H1 (cell line): Measurements from ENCODE around the gene ITPR3. TPM values are rescaled to one million over a fixed set of nuclear protein-coding genes. Genes with fewer than 3 reads are reported as not detected.

ENCODE experiments used
- CTCF ChIA-PET: fragments of 300-600 bp; sonication (Branson Sonifier 250); formaldehyde crosslinking; loops from one replicate; lab custom pipeline; 2021; ENCODE audit not compliant: partially characterized antibody; lab: Charles Lee
- POLR2A ChIA-PET: fragments of 300-600 bp; sonication (Branson Sonifier 250); formaldehyde crosslinking; loops from one replicate; lab custom pipeline; 2021; ENCODE audit warnings: inconsistent platforms; ENCODE audit not compliant: partially characterized antibody; lab: Charles Lee
- DNase-seq, 2 experiments: peaks; one replicate each; pipeline versions ENCODE4 v3.0.0 to v3.0.0-alpha.2; 2010 to 2022; ENCODE audit warnings: low spot score in 2 of 2, low read depth in 1 of 2, mixed read lengths in 1 of 2
- FAIRE-seq: peaks from 2 replicates; lab custom pipeline; 2011; peaks lifted over from hg19 to GRCh38; lab: Jason Lieb, UNC
- H2AFZ ChIP-seq: 2 replicates; pipeline ENCODE4 v1.8.1; 2012; ENCODE audit warnings: low read length, inconsistent platforms
- H2AK5ac ChIP-seq: 2 replicates; pipeline ENCODE4 v1.6.1; 2013; ENCODE audit warnings: low read depth, low read length
- H2BK120ac ChIP-seq: replicated peaks from 2 replicates; pipeline ENCODE3; 2013; ENCODE audit warnings: low read depth, low read length, inconsistent platforms
- H2BK12ac ChIP-seq: 2 replicates; pipeline ENCODE4 v1.6.1; 2013; ENCODE audit warnings: low read depth, low read length
- H2BK15ac ChIP-seq: 2 replicates; pipeline ENCODE4 v1.6.1; 2013; ENCODE audit warnings: low read length
- H2BK20ac ChIP-seq: 2 replicates; pipeline ENCODE4 v1.6.1; 2013; ENCODE audit warnings: low read length
- H2BK5ac ChIP-seq: 2 replicates; pipeline ENCODE4 v1.6.1; 2013; ENCODE audit warnings: low read depth, low read length
- H3K14ac ChIP-seq: 2 replicates; pipeline ENCODE4 v1.6.1; 2013; ENCODE audit warnings: inconsistent platforms; ENCODE audit not compliant: insufficient read length
- H3K18ac ChIP-seq: 2 replicates; pipeline ENCODE4 v1.6.1; 2013; ENCODE audit warnings: low read length; ENCODE audit errors: extremely low read depth
- H3K23ac ChIP-seq: 2 replicates; pipeline ENCODE4 v1.6.1; 2013; ENCODE audit warnings: inconsistent platforms; ENCODE audit not compliant: insufficient read length
- H3K23me2 ChIP-seq: 2 replicates; pipeline ENCODE4 v1.6.1; 2013; ENCODE audit warnings: low read depth, low read length
- H3K27ac ChIP-seq: 2 replicates; pipeline ENCODE4 v1.6.1; 2011; ENCODE audit warnings: low read depth, low read length, inconsistent platforms
- H3K27me3 ChIP-seq, 4 experiments: replicated peaks in 1 of 4; 1 replicate in 1 of 4; 2 replicates in 3 of 4; pipeline versions ENCODE4 v1.6.1 to v1.8.1; 2011 to 2013; ENCODE audit warnings: low read length in 3 of 4, mild to moderate bottlenecking in 3 of 4, inconsistent platforms in 2 of 4, mixed read lengths in 2 of 4, moderate library complexity in 1 of 4; ENCODE audit not compliant: control insufficient read depth in 3 of 4, insufficient read depth in 3 of 4; ENCODE audit errors: extremely low read depth in 1 of 4
- H3K36me3 ChIP-seq, 4 experiments: 2 replicates each; pipeline versions ENCODE4 v1.6.1 to v1.8.1; 2011 to 2013; ENCODE audit warnings: mild to moderate bottlenecking in 4 of 4, low read length in 3 of 4, moderate library complexity in 2 of 4, control low read depth in 1 of 4, inconsistent platforms in 1 of 4; ENCODE audit not compliant: insufficient read depth in 4 of 4, control insufficient read depth in 2 of 4
- H3K4ac ChIP-seq: replicated peaks from 2 replicates; pipeline ENCODE3; 2013; ENCODE audit warnings: low read length, low read depth, mixed read lengths, inconsistent platforms; ENCODE audit not compliant: insufficient read length
- H3K4me1 ChIP-seq, 4 experiments: replicated peaks in 1 of 4; 1 replicate in 1 of 4; 2 replicates in 3 of 4; pipeline versions ENCODE4 v1.6.1 to v1.8.1; 2011 to 2013; ENCODE audit warnings: low read length in 3 of 4, inconsistent platforms in 2 of 4, mixed read lengths in 1 of 4; ENCODE audit not compliant: insufficient read depth in 4 of 4, control insufficient read depth in 3 of 4
- H3K4me2 ChIP-seq, 2 experiments: 2 replicates each; pipeline versions ENCODE4 v1.6.1 to v1.8.1; 2011 to 2013; ENCODE audit warnings: low read depth in 2 of 2, low read length in 2 of 2, control low read depth in 1 of 2, inconsistent platforms in 1 of 2, mild to moderate bottlenecking in 1 of 2; ENCODE audit not compliant: insufficient read depth in 1 of 2
- H3K4me3 ChIP-seq, 4 experiments: fragments of 200-600, 300-600 bp in 1 of 4; sonication (generic), shearing (Covaris generic), sonication (Bioruptor Twin) in 1 of 4; 2 replicates each; pipeline versions ENCODE4 v1.5.1 to v1.8.1; 2011 to 2016; ENCODE audit warnings: low read length in 4 of 4, low read depth in 3 of 4, control low read depth in 2 of 4, inconsistent platforms in 2 of 4, mild to moderate bottlenecking in 2 of 4, mixed read lengths in 1 of 4, moderate library complexity in 1 of 4; ENCODE audit not compliant: insufficient read depth in 2 of 4; ENCODE audit errors: extremely low read depth in 1 of 4
- H3K56ac ChIP-seq: replicated peaks from 2 replicates; pipeline ENCODE3; 2013; ENCODE audit warnings: low read depth, mild to moderate bottlenecking, mixed read lengths, low read length, inconsistent platforms; ENCODE audit not compliant: insufficient read length
- H3K79me1 ChIP-seq: 2 replicates; pipeline ENCODE4 v1.6.1; 2013; ENCODE audit warnings: low read depth, low read length, control low read depth
- H3K79me2 ChIP-seq, 2 experiments: 2 replicates each; pipeline versions ENCODE4 v1.6.1 to v1.8.1; 2012 to 2013; ENCODE audit warnings: low read length in 2 of 2, mild to moderate bottlenecking in 2 of 2, inconsistent platforms in 1 of 2; ENCODE audit not compliant: insufficient read depth in 2 of 2, control insufficient read depth in 1 of 2
- H3K9ac ChIP-seq, 4 experiments: replicated peaks in 1 of 4; 1 replicate in 1 of 4; 2 replicates in 3 of 4; pipeline versions ENCODE4 v1.6.1 to v1.8.1; 2011 to 2013; ENCODE audit warnings: low read depth in 3 of 4, low read length in 3 of 4, control low read depth in 2 of 4, mild to moderate bottlenecking in 2 of 4, moderate library complexity in 2 of 4, inconsistent platforms in 1 of 4; ENCODE audit errors: extremely low read depth in 1 of 4
- H3K9me3 ChIP-seq, 2 experiments: 2 replicates each; pipeline versions ENCODE4 v1.6.1 to v1.8.1; 2012 to 2013; ENCODE audit warnings: mild to moderate bottlenecking in 2 of 2, moderate library complexity in 2 of 2, control low read depth in 1 of 2, inconsistent platforms in 1 of 2, low read depth in 1 of 2, low read length in 1 of 2, mixed read lengths in 1 of 2; ENCODE audit not compliant: insufficient read depth in 2 of 2
- H4K20me1 ChIP-seq, 2 experiments: replicated peaks in 1 of 2; 2 replicates each; pipeline versions ENCODE3 to v1.8.1; 2011 to 2013; ENCODE audit warnings: inconsistent platforms in 2 of 2, low read length in 2 of 2, mild to moderate bottlenecking in 1 of 2; ENCODE audit not compliant: insufficient read depth in 2 of 2, control insufficient read depth in 1 of 2
- H4K5ac ChIP-seq: 2 replicates; pipeline ENCODE4 v1.6.1; 2013; ENCODE audit warnings: low read length, low read depth, mixed read lengths, inconsistent platforms; ENCODE audit not compliant: insufficient read length
- H4K8ac ChIP-seq: 2 replicates; pipeline ENCODE4 v1.8.0; 2013; ENCODE audit warnings: mild to moderate bottlenecking, moderate library complexity, low read length, inconsistent platforms; ENCODE audit not compliant: insufficient read depth; ENCODE audit errors: extremely low read depth
- H4K91ac ChIP-seq: replicated peaks from 2 replicates; pipeline ENCODE3; 2013; ENCODE audit warnings: low read length, mixed read lengths, inconsistent platforms; ENCODE audit not compliant: insufficient read length
- CEBPB ChIP-seq: IDR thresholded peaks from 2 replicates; pipeline ENCODE4 v1.6.1; 2012; ENCODE audit warnings: low read depth, low read length
- POU5F1 ChIP-seq: IDR thresholded peaks from 2 replicates; pipeline ENCODE4 v1.6.1; 2011; ENCODE audit warnings: low read depth, mild to moderate bottlenecking, low read length, moderate library complexity
- SP1 ChIP-seq: IDR thresholded peaks from 2 replicates; pipeline ENCODE4 v1.6.1; 2011; ENCODE audit warnings: low read depth, low read length
- TCF12 ChIP-seq: IDR thresholded peaks from 2 replicates; pipeline ENCODE4 v1.6.1; 2011; ENCODE audit warnings: low read depth, mild to moderate bottlenecking, low read length
- ZNF274 ChIP-seq: IDR thresholded peaks from 2 replicates; pipeline ENCODE4 v1.7.0; 2012; ENCODE audit warnings: low read length, borderline replicate concordance; ENCODE audit errors: extremely low read depth
- WGBS, 2 experiments: shearing (Covaris generic) in 1 of 2; methylation state at CpG; one replicate each; pipeline versions ENCODE4 v1.1.6 to v1.1.7; 2013 to 2015; ENCODE audit warnings: low lambda C conversion rate in 2 of 2, mixed read lengths in 2 of 2, inconsistent platforms in 1 of 2, low coverage in 1 of 2, missing lambda C conversion rate in 1 of 2; ENCODE audit not compliant: insufficient replicate concordance in 2 of 2, insufficient coverage in 1 of 2, insufficient read length in 1 of 2; ENCODE audit errors: extremely low coverage in 1 of 2, missing lambda C conversion rate in 1 of 2; 5-methylcytosine and 5-hydroxymethylcytosine counted together
- polyA plus RNA-seq, 7 experiments: library from polyadenylated mRNA; depleted of rRNA in 3 of 7; stranded (reverse) in 5 of 7; unstranded in 2 of 7; fragments of >200 nt in 5 of 7; fragments of 200-250 nt in 2 of 7; gene quantifications; 1 replicate in 5 of 7; 2 replicates in 1 of 7; 4 replicates in 1 of 7; pipeline versions ENCODE4 v1.2.1 to v1.2.3, GENCODE V29; 2011 to 2013; ENCODE audit warnings: missing spikeins in 2 of 7, mixed read lengths in 2 of 7
- total RNA-seq: library from RNA; stranded (reverse); fragmentation: NEBNext Ultra II Directional; extraction: Animal tissue kit (Norgen Biotek cat#: 25700); gene quantifications from 2 replicates; pipeline ENCODE4 v1.2.1, GENCODE V29; 2021

ITPR3 gene
- total and polyA plus RNA-seq, 2 of the 8 experiments (the other 6 are each of a cell fraction or from before 2014, with no cell fraction given) = 29.1 to 45.7 TPM

GRCh38 chr6:33607126-33607783, 13.9 kb upstream of the ITPR3 start:
- Histone ChIP-seq H4K91ac (peak overlapping the region; percentile 20), H2AFZ (no peak overlapping the region), H3K4me3 (no peak overlapping the region)
- DNase-seq (peak in 1 of 2 experiments; percentile 64), FAIRE-seq (no peak)
- CTCF ChIA-PET = interaction anchor here (0.6 to 5.5 kb wide), 25 partner anchors 11 to 1684 kb away, joined by 3 to 57 read pairs (median 4); partner anchors contain the start of genes ITPR3 and UQCC2
- 61% methylated on average over 8 of the region's 8 CpGs; no CpG with 5 or more reads in 1 of the 2 experiments for WGBS, 2 experiments
- TF ChIP-seq ZNF274 (no peak), POU5F1 (no peak), CEBPB (no peak), SP1 (peak; percentile 12; the same call in 1 of the 2 replicates), TCF12 (0 out of 2 replicates have a peak, but pooled peaks have one; percentile 68)
- TF ChIP-seq, all 59 proteins: peak for 2
- H3K27ac ChIP-seq = no peak overlapping the region
- H3K4me2 ChIP-seq = 0 out of 4 replicates have a peak overlapping the region, but pooled peaks of 1 of the 2 experiments have one; percentile 18
- H3K79me1 ChIP-seq = no peaks in the 10 kb centered on the region
- H3K4ac ChIP-seq = peak overlapping the region; percentile 15
- H2BK12ac ChIP-seq = peak overlapping the region; percentile 90; the same call in 1 of the 2 replicates
- no peaks in the 10 kb centered on the region for H3K23me2 ChIP-seq
- H2BK5ac ChIP-seq = peak overlapping the region; percentile 54; the same call in 1 of the 2 replicates
- no peaks in the 10 kb centered on the region for H3K27me3 ChIP-seq
- no peak overlapping the region for H3K9ac ChIP-seq
- no peak overlapping the region for H4K8ac ChIP-seq
- peak overlapping the region; percentile 18 for H2BK120ac ChIP-seq
- no peaks in the 10 kb centered on the region for H3K36me3 ChIP-seq
- no peak overlapping the region for H4K5ac ChIP-seq
- H3K23ac ChIP-seq = no peak overlapping the region
- no peak overlapping the region for H3K56ac ChIP-seq
- H3K9me3 ChIP-seq = peaks cover 3 to 7% of the 10 kb centered on the region in 2 experiments; a peak in 1 of 4 replicates
- H3K79me2 ChIP-seq = no peaks in the 10 kb centered on the region
- peak overlapping the region; percentile 72; the same call in 1 of the 2 replicates for H2BK15ac ChIP-seq
- POLR2A ChIA-PET = interaction anchor here (0.5 to 3.6 kb wide), 12 partner anchors 8 to 300 kb away, joined by 3 to 19 read pairs (median 4); partner anchors contain the start of gene ITPR3
- no peak overlapping the region for H3K14ac ChIP-seq
- H3K18ac ChIP-seq = peak overlapping the region; percentile 54
- peaks cover 6 to 42% (median 26%) of the 10 kb centered on the region in 4 experiments for H3K4me1 ChIP-seq
- no peak overlapping the region for H2AK5ac ChIP-seq
- H4K20me1 ChIP-seq = no peaks in the 10 kb centered on the region
- peak overlapping the region; percentile 99 for H2BK20ac ChIP-seq
